CD4-positive, alpha-beta T cell (primary cell): ENCODE data around the gene TMEM213. TPM values are rescaled to one million over a fixed set of nuclear protein-coding genes. Genes with fewer than 3 reads are reported as not detected.

Experiments
- ATAC-seq: fragments of 200-7000 bp; cut with Tn5 transposase; one replicate; pipeline ENCODE4 v1.10.0; 2022; ENCODE audit warnings: mild to moderate bottlenecking; ENCODE audit not compliant: poor library complexity
- CTCF ChIA-PET: fragments of 350-600 bp; sonication (Branson Sonifier 250); formaldehyde crosslinking; loops from one replicate; lab custom pipeline; 2021; ENCODE audit warnings: antibody characterized with exemption, inconsistent platforms; lab: Charles Lee
- POLR2A ChIA-PET: fragments of 350-600 bp; sonication (Branson Sonifier 250); formaldehyde crosslinking; loops from one replicate; lab custom pipeline; 2021; ENCODE audit warnings: antibody characterized with exemption, inconsistent platforms; lab: Charles Lee
- DNase-seq, 14 experiments: peaks; one replicate each; pipeline ENCODE4 v3.0.0-alpha.2; 2013 to 2020; ENCODE audit warnings: mixed read lengths in 2 of 14
- H3K27ac ChIP-seq, 2 donors: one replicate each; pipeline versions ENCODE4 v1.5.1 to v1.7.0; 2013; ENCODE audit warnings: low read length in 2 of 2, low read depth in 1 of 2, mild to moderate bottlenecking in 1 of 2
- H3K27me3 ChIP-seq, 2 experiments: 1 replicate in 1 of 2; 2 replicates in 1 of 2; pipeline versions ENCODE4 v1.6.1 to v1.7.0; 2013; ENCODE audit warnings: low read length in 2 of 2, control low read depth in 1 of 2, mild to moderate bottlenecking in 1 of 2, moderate library complexity in 1 of 2; ENCODE audit not compliant: insufficient read depth in 2 of 2, control insufficient read depth in 1 of 2
- H3K36me3 ChIP-seq: one replicate; pipeline ENCODE4 v1.6.1; 2013; ENCODE audit warnings: low read length, control low read depth; ENCODE audit not compliant: insufficient read depth
- H3K4me1 ChIP-seq: one replicate; pipeline ENCODE4 v1.6.1; 2013; ENCODE audit warnings: low read length, control low read depth; ENCODE audit not compliant: insufficient read depth
- H3K4me3 ChIP-seq: one replicate; pipeline ENCODE4 v1.5.1; 2013; ENCODE audit warnings: mild to moderate bottlenecking, low read length, moderate library complexity
- H3K9me3 ChIP-seq, 2 experiments: 1 replicate in 1 of 2; 2 replicates in 1 of 2; pipeline versions ENCODE4 v1.6.1 to v1.7.0; 2013; ENCODE audit warnings: low read length in 2 of 2, mild to moderate bottlenecking in 2 of 2, control low read depth in 1 of 2, moderate library complexity in 1 of 2; ENCODE audit not compliant: control insufficient read depth in 1 of 2, insufficient read depth in 1 of 2
- H3K27ac Mint-ChIP-seq: one replicate; pipeline ENCODE4 v1.8.0; 2020; ENCODE audit warnings: mixed read lengths
- H3K27me3 Mint-ChIP-seq: one replicate; pipeline ENCODE4 v1.8.0; 2021; ENCODE audit warnings: mixed read lengths
- H3K36me3 Mint-ChIP-seq: one replicate; pipeline ENCODE4 v1.8.0; 2021; ENCODE audit warnings: low read depth, mixed read lengths
- H3K4me1 Mint-ChIP-seq: one replicate; pipeline ENCODE4 v1.8.0; 2021; ENCODE audit warnings: low read depth, mixed read lengths
- H3K4me3 Mint-ChIP-seq: one replicate; pipeline ENCODE4 v1.8.0; 2020; ENCODE audit warnings: mild to moderate bottlenecking, mixed read lengths
- H3K9me3 Mint-ChIP-seq: one replicate; pipeline ENCODE4 v1.8.0; 2020; ENCODE audit warnings: mixed read lengths
- CTCF ChIP-seq: fragments of 200-600 bp; IDR thresholded peaks from one replicate; pipeline ENCODE4 v1.8.0; 2022; ENCODE audit warnings: antibody characterized with exemption, mild to moderate bottlenecking
- intact Hi-C, 2 experiments: fragments of 100-400 bp; cut with DNase I in 1 of 2; cut with micrococcal nuclease in 1 of 2; formaldehyde crosslinking; loops; one replicate each; pipeline versions ENCODE4 v1.15.1 to v1.9.0; 2023 to 2025; cut with DNase I, micrococcal nuclease
- total RNA-seq, 174 experiments: library from RNA in 2 of 174; stranded (reverse) in 2 of 174; gene quantifications; one replicate each; pipeline ENCODE4 v1.2.3 and lab custom pipeline; 2021 to 2026

The TMEM213 gene
- total RNA-seq, 2 experiments from 2014 or later = not detected

GRCh38 chr7:138798836-138799235 is 1.0 kb downstream of the TMEM213 start:
- H3K27ac Mint-ChIP-seq = no peak overlapping the region
- CTCF ChIA-PET = no interaction called here
- TF ChIP-seq CTCF = no peak
- H3K36me3 ChIP-seq = no peaks in the 10 kb centered on the region
- H3K27me3 ChIP-seq = no peaks in the 10 kb centered on the region
- peaks cover 6% of the 10 kb centered on the region for H3K4me1 Mint-ChIP-seq
- DNase-seq = no peak
- H3K9me3 ChIP-seq = no peaks in the 10 kb centered on the region
- peaks cover 7% of the 10 kb centered on the region for H3K4me1 ChIP-seq
- no peak overlapping the region for H3K27ac ChIP-seq
- ATAC-seq = no peak
- H3K27me3 Mint-ChIP-seq = peaks cover 4% of the 10 kb centered on the region
- no peak overlapping the region for H3K4me3 Mint-ChIP-seq
- intact Hi-C loops = no loop called here
- H3K9me3 Mint-ChIP-seq = no peaks in the 10 kb centered on the region
- H3K4me3 ChIP-seq = no peak overlapping the region
- no peaks in the 10 kb centered on the region for H3K36me3 Mint-ChIP-seq
- POLR2A ChIA-PET = no interaction called here

GRCh38 chr7:138799336-138800000 is 1.7 kb downstream of the TMEM213 start:
- Mint-ChIP-seq H3K27ac (no peak overlapping the region), H3K4me1 (peaks cover 6% of the 10 kb centered on the region), H3K27me3 (peaks cover 4% of the 10 kb centered on the region), H3K36me3 (no peaks in the 10 kb centered on the region), H3K9me3 (no peaks in the 10 kb centered on the region), H3K4me3 (no peak overlapping the region)
- H3K4me3 ChIP-seq = no peak overlapping the region
- intact Hi-C loops = no loop called here
- POLR2A ChIA-PET = no interaction called here
- no peak for ATAC-seq
- no peaks in the 10 kb centered on the region for H3K27me3 ChIP-seq
- H3K27ac ChIP-seq = no peak overlapping the region
- no peak for DNase-seq
- CTCF ChIA-PET = no interaction called here
- H3K4me1 ChIP-seq = peaks cover 7% of the 10 kb centered on the region
- H3K9me3 ChIP-seq = no peaks in the 10 kb centered on the region
- H3K36me3 ChIP-seq = no peaks in the 10 kb centered on the region
- TF ChIP-seq CTCF = no peak

- intact Hi-C loops = no loop called here
- no peaks in the 10 kb centered on the region for H3K9me3 Mint-ChIP-seq
- POLR2A ChIA-PET = no interaction called here
- CTCF ChIA-PET = no interaction called here
- H3K4me3 Mint-ChIP-seq = no peak overlapping the region
- H3K36me3 ChIP-seq = no peaks in the 10 kb centered on the region
- TF ChIP-seq CTCF = no peak
- peaks cover 6% of the 10 kb centered on the region for H3K4me1 Mint-ChIP-seq
- H3K4me3 ChIP-seq = no peak overlapping the region
- H3K27me3 ChIP-seq = no peaks in the 10 kb centered on the region
- ATAC-seq (no peak), DNase-seq (no peak)
- H3K27ac Mint-ChIP-seq = no peak overlapping the region
- H3K27ac ChIP-seq = no peak overlapping the region
- no peaks in the 10 kb centered on the region for H3K9me3 ChIP-seq
- peaks cover 4% of the 10 kb centered on the region for H3K27me3 Mint-ChIP-seq
- H3K4me1 ChIP-seq = peaks cover 7% of the 10 kb centered on the region
- no peaks in the 10 kb centered on the region for H3K36me3 Mint-ChIP-seq
These were observed 3.5 kb downstream of the TMEM213 start for GRCh38 chr7:138801256-138801655.
